NCI-H1417 (cell line): ENCODE results near the gene CCDC122.

Source experiments
- DNase-seq, 3 experiments: peaks; one replicate each; lab custom pipeline; 2025; lab: John Stamatoyannopoulos, UW

The CCDC122 gene

DNA sequence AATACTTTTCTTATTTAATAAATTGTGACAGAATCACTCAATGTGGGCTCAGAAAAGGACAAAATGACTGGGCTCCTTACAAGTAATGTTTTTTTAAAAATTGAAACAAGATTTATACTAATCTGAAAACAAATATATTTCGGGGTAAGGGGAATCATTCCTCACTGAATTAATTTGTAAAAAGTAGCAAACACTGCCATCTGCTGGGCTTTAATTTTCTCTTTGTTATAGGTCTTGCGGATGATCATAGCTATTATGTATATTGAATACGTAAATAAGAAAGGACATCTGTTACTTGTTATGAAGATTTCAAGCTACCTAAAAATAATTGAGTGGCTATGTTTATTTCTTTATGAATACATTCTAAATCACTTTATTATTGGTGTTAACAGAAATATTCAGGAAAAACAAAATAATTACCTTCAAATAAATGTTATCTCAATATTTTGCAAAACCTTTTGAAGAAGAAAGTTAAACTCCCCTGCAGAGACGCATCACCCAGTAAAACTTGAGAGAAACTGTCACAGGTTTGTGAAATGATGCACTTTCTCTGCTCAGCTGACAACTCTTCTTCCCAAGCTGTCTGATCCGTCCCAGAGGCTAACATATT is 75.0 kb downstream of the CCDC122 start:
- DNase-seq: peak; percentile 45 to 86 (median 83)

- peak in 2 of 3 experiments; percentile 15 to 62 for DNase-seq
Observed at GRCh38 chr13:43802511-43802910, 77.0 kb downstream of the CCDC122 start.

DNA sequence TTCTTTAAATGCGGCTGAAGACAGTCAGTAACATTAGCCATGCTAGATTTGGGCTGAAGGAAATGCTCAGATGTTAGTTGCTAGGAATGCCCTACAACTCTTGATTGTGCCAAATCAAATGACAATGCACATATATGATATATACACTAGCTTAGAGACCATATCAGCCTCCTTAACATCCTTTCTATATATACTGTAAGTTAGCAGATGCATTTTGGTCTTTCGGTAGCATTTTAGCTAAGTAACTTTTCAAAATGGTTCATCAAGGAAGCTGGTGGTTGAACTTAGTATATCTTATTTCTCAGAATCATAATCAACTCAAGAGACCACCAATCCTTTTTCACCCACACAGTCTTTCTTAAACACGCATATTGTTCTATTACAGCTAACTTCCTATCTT is 78.7 kb downstream of the CCDC122 start:
- no peak for DNase-seq

DNA sequence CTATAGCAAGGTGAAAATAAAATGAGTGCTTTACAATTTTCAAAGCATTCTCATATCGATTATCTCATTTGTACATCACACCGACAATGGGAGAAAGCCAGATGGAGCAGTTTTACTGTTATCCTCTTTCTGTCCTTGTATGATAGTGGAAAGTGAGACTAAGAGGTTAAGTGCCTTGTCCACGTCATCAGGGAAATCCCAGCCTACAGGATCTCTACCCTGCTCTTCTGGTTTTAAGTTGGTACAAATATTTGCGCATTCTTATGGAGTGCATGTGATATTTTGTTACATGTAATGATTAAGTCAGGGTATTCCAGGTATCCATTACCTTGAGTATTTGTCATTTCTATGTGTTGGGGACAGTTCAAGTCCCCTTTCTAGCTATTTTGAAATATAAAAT is 80.3 kb downstream of the CCDC122 start:
- DNase-seq: no peak

GRCh38 chr13:43797869-43798268 is 81.7 kb downstream of the CCDC122 start:
- DNase-seq: no peak

- DNase-seq: no peak
Observed at GRCh38 chr13:43797159-43797558, 82.4 kb downstream of the CCDC122 start.

GRCh38 chr13:43794416-43794815 is 85.1 kb downstream of the CCDC122 start:
- DNase-seq: no peak

GRCh38 chr13:43792076-43792881 is 87.3 kb downstream of the CCDC122 start:
- DNase-seq: peak in 2 of 3 experiments; percentile 2 to 39

DNA sequence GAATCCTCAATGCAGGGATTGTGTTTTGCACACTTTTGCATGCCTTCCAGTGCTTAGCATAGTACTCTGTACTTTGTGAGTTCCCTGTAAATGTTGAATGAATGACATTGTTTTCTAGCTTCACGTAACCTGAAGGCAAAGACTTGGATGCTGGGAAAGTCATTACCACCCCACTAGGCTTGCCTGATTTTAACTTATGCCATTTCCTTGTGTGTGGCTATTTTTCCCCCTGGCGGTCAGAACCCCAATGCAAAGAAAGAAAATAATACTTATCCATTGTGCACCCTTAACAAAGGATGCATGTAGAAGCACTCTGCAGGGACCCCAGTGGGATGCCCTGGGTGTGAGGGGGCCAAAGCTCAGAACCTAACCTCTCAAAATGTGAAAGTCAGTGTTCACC is 91.5 kb downstream of the CCDC122 start:
- peak; percentile 22 to 78 (median 48) for DNase-seq

- DNase-seq: peak in 1 of 3 experiments; percentile 35
Observed at GRCh38 chr13:43787518-43787891, 92.0 kb downstream of the CCDC122 start.

DNA sequence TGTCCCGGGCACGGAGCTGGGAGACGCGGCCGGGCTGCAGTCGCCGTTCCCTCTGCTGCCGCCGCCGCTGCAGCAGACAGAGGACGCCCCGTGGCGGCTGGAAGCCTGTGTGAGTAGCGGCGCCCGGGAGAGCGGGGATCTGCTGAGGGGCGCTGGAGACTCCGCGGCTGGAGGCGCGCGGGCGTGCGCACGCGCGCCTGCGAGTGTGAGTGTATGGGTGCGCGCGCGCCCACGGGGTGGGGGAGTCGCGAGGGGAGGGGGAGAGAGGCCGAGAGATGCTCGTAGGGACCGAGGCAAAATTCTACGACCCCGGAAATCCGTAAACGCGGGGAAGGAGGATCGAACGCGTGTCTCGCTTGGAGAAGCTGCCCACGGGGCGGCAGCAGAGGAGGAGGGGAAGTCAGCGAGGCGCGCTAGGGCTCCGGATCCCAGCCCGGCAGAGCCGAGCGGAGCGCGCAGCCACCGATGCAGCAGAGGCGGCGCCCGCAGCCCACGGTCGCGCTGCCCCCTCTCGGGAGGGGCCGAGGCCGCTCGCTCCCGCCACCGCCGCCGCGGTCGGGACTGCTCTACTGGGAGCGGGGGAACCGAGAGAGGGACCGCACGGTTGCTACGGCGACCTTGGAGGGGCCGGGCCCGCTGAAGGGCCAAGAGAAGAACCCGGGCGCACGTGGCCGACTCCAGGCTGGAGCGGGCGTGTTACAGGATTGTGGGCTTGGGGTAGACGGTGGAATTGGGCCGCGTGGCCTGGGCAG is 92.6 kb downstream of the CCDC122 start, which contains the start of gene ENOX1:
Gene ENOX1, minus strand, starts transcription at position 207 of the 752 bp plus-strand sequence.
- DNase-seq: peak; percentile 81 to 86 (median 82)

DNA sequence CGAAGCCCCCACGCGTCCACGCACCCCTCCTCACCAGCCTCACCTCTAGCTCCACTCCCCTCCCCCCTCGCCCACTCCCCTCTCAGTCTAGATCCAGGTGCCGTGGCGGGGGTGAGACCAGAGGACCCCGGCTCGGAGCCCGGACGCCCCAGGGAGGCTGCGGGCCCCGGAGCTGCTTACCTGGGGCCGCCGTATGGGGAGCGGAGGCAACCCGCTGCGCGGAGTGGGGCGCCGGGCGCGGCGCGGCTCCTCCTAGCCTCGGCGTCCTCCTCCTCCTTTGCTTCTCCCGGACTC is 93.1 kb downstream of the CCDC122 start:
- no peak for DNase-seq
